GM13976 (cell line): Measurements from ENCODE around the gene BCAS3.

Experiments used
- DNase-seq: peaks from one replicate; pipeline ENCODE4 v3.0.0; 2012; ENCODE audit warnings: low spot score
- in situ Hi-C: fragments of 300-500 bp; cut with MboI; formaldehyde crosslinking; loops from one replicate; pipeline ENCODE4 v1.12.0; 2022; ENCODE audit warnings: low sequenced_read_pairs, mixed read lengths, inconsistent platforms; ENCODE audit not compliant: unreplicated experiment
- TF ChIP-seq, protein P1 (sequence below): IDR thresholded peaks from 2 replicates; pipeline ENCODE4 v1.5.1; 2012; ENCODE audit warnings: borderline replicate concordance, mild to moderate bottlenecking; ENCODE audit not compliant: insufficient read depth; ENCODE audit errors: extremely low read depth, missing control alignments, control extremely low read depth

The BCAS3 gene

DNA sequence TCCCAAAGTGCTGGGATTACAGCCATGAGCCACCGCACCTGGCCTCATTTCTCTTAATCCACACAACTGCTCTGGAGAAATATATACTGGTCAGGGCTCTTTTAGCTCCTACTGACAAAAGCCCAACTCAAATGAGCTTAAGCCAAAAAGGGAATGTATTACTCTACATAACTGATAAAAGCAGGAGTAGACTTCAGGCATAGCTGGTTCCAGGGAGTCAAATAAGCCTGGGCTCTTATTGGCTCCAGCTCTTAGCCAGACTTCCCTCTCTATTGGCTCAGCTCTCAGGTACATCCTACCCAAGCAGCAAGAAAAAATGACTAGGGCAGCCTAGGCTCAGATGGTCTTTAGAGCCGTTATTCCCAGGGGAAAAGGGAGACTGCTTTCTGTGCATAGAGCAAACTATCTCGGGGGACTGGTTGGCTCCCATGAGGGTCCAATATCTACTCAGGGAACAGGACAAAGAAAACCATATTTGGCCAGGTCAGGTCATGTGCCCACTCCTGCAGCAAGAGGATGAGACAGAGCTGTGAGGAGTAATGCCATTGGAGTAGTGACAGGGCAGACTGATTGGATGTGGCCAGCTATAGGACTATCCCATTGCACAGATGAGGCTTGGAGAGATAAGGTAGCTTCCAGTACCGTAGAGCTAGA, 743.2 kb downstream of the BCAS3 start:
- no peak for DNase-seq
- in situ Hi-C loops, result loop anchor here (10.0 to 25.0 kb wide), 2 partner anchors 134 to 416 kb away; no protein-coding TSS in a partner anchor
- TF ChIP-seq, protein P1, sequence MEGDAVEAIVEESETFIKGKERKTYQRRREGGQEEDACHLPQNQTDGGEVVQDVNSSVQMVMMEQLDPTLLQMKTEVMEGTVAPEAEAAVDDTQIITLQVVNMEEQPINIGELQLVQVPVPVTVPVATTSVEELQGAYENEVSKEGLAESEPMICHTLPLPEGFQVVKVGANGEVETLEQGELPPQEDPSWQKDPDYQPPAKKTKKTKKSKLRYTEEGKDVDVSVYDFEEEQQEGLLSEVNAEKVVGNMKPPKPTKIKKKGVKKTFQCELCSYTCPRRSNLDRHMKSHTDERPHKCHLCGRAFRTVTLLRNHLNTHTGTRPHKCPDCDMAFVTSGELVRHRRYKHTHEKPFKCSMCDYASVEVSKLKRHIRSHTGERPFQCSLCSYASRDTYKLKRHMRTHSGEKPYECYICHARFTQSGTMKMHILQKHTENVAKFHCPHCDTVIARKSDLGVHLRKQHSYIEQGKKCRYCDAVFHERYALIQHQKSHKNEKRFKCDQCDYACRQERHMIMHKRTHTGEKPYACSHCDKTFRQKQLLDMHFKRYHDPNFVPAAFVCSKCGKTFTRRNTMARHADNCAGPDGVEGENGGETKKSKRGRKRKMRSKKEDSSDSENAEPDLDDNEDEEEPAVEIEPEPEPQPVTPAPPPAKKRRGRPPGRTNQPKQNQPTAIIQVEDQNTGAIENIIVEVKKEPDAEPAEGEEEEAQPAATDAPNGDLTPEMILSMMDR, result no peak

DNA sequence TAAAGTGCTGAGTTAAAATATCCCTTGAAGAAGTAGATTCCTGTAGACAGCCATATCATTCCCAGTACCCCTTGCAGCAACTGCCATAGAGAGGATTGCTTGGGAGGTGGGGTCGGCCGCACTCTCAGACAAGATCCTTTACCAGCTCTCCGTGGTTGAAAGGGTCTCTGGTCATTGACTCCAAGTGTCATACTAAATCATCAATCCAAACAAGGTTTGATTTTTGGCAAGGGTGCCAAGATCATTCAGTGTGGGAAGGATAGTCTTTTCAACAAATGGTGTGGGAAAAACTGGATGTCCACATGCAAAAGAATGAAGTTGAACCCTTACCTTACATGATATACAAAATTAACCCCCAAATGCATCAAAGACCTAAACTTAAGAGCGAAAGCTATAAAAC, 743.8 kb downstream of the BCAS3 start:
- TF ChIP-seq, protein P1, result no peak
- DNase-seq, result no peak
- in situ Hi-C loops, result loop anchor here (10.0 to 25.0 kb wide), 2 partner anchors 133 to 416 kb away; no protein-coding TSS in a partner anchor

DNA sequence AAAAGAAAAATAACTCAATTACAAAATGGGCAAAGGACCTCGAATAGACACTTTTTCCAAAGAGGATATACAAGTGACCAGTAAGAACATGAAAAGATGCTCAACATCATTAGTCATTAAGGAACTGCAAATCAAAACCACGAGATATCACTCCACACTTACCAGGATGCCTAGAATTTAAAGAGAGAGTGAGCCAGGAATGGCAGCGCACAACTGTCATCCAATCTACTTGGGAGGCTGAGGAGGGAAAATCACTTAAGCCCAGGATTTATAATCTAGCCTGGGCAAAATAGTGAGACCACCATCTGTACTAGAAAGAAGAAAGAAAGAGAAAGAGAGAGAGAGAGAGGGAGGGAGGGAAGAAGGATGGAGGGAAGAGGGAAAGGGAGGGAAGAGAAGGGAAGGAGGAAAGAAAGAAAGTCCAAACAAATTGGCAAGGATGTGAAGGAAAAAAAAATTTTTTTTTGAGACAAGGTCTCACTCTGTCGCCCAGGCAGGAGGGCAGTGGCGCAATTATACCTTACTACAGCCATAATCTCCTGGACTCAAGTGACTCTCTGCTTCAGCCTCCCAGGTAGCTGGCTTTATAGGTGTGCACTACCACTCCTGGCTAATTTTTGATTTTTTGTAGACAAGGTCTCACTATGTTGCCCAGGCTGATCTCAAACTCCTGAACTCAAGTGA, 744.6 kb downstream of the BCAS3 start:
- in situ Hi-C loops, result loop anchor here (10.0 to 25.0 kb wide), 2 partner anchors 133 to 415 kb away; no protein-coding TSS in a partner anchor
- TF ChIP-seq, protein P1, result no peak
- DNase-seq, result no peak

DNA sequence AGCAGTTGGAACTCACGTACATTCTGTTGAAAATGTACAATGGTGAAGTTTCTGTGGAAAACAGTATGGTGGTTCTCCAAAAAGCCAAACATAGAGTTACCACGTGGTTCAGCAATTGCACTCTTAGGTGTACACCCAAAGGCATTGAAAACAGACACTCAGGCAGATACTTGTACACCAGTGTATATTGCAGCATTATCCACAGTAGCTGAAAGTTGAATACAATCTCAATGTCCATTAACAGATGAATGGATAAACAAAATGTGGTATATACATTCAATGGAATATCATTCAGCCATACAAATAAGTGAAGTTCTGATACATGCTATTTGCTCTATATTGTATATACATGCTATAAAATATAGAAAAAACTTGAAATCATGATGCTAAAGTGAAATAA, 745.2 kb downstream of the BCAS3 start:
- in situ Hi-C loops, result loop anchor here (10.0 to 25.0 kb wide), 2 partner anchors 132 to 414 kb away; no protein-coding TSS in a partner anchor
- DNase-seq, result no peak
- TF ChIP-seq, protein P1, result no peak

DNA sequence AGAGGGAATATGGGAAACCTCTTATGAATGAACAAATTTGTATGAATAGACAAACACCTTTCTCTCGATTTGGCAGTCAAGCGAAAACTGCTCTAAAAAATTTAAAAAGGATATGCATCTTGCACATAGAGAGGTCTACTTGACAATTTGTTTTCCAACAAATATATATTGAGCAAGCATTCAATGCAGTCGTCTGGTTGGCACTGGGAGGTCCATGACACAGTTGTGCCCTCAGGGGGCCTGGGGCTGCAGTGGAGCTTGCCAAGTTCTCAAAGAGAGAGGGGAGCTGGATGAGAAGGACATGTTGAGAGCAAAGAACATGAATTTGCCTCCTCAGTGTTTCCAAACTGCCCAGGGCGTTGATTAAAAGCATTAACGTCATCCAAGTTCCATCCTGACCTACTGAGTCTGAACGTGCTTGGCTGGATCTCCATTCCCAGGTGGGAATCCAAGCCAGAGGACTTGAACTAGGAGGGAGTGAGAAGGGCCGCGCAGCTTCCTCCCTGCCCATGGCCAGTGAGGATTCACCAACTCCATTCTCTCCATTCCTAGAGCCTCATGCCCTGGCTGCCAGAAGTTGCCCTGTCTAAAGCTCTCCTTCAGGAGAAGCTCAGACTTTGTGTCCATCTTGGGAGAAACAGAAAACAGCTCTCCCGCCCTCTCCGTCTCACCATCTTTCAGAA, 746.5 kb downstream of the BCAS3 start:
- no peak for DNase-seq
- in situ Hi-C loops, result loop anchor here (10.0 to 25.0 kb wide), 2 partner anchors 131 to 413 kb away; no protein-coding TSS in a partner anchor
- TF ChIP-seq, protein P1, result no peak
